Heart left ventricle (tissue), 16 donors: Measurements from ENCODE around the gene CENPP. TPM values are rescaled to one million over a fixed set of nuclear protein-coding genes. Genes with fewer than 3 reads are reported as not detected.

Source experiments
- ATAC-seq, 4 donors: fragments of 200-7000 bp; cut with Tn5 transposase; one replicate each; pipeline ENCODE4 v1.9.1; 2020 to 2022; ENCODE audit warnings: moderate library complexity in 4 of 4, mild to moderate bottlenecking in 3 of 4, moderate number of reproducible peaks in 1 of 4
- DNase-seq, 5 donors: peaks; one replicate each; pipeline ENCODE4 v3.0.0-alpha.2; 2020
- H3K27ac ChIP-seq, 12 donors: fragments of 200-600 bp; sonication (generic) in 4 of 12; one replicate each; pipeline versions ENCODE4 v1.5.0 to v1.8.0; 2016 to 2022; ENCODE audit warnings: mild to moderate bottlenecking in 2 of 12
- H3K27me3 ChIP-seq, 9 donors: fragments of 200-600 bp; sonication (generic) in 2 of 9; one replicate each; pipeline versions ENCODE4 v1.5.1 to v1.8.0; 2016 to 2022; ENCODE audit warnings: mild to moderate bottlenecking in 3 of 9
- H3K36me3 ChIP-seq, 9 donors: fragments of 200-600 bp; sonication (generic) in 2 of 9; one replicate each; pipeline versions ENCODE4 v1.5.0 to v1.8.0; 2018 to 2022; ENCODE audit warnings: mild to moderate bottlenecking in 2 of 9
- H3K4me1 ChIP-seq, 12 donors: fragments of 200-600 bp; sonication (generic) in 4 of 12; one replicate each; pipeline versions ENCODE4 v1.5.0 to v1.8.0; 2016 to 2022; ENCODE audit warnings: mild to moderate bottlenecking in 3 of 12
- H3K4me3 ChIP-seq, 12 donors: fragments of 200-600 bp; sonication (generic) in 4 of 12; one replicate each; pipeline versions ENCODE4 v1.5.0 to v1.8.0; 2017 to 2022; ENCODE audit warnings: mild to moderate bottlenecking in 9 of 12, moderate library complexity in 4 of 12
- H3K9me3 ChIP-seq, 12 donors: fragments of 200-600 bp; sonication (generic) in 4 of 12; one replicate each; pipeline versions ENCODE4 v1.5.0 to v1.8.0; 2016 to 2022; ENCODE audit warnings: mild to moderate bottlenecking in 1 of 12
- CTCF ChIP-seq, 12 donors: fragments of 200-600 bp; sonication (generic) in 4 of 12; IDR thresholded peaks; one replicate each; pipeline versions ENCODE4 v1.5.0 to v1.8.0; 2018 to 2022; ENCODE audit warnings: antibody characterized with exemption in 12 of 12, mild to moderate bottlenecking in 5 of 12
- POLR2A ChIP-seq, 2 donors: fragments of 450-650 bp; IDR thresholded peaks; one replicate each; pipeline ENCODE4 v1.6.1; 2017; ENCODE audit warnings: antibody characterized with exemption in 2 of 2, mild to moderate bottlenecking in 2 of 2, moderate library complexity in 2 of 2
- WGBS, 4 donors: extraction: QIAGEN DNeasy Blood & Tissue Kit in 2 of 4; methylation state at CpG; one replicate each; pipeline versions ENCODE4 v1.1.5 to v1.1.7; 2013 to 2018; 5-methylcytosine and 5-hydroxymethylcytosine counted together
- intact Hi-C, 10 donors: fragments of 100-400 bp; cut with DNase I; formaldehyde crosslinking; loops; one replicate each; pipeline versions ENCODE4 v1.11.1 to v1.14.2; 2022
- microRNA-seq, 4 donors: library from miRNA; unstranded; fragments of <30 nt; microRNA quantifications; one replicate each; pipeline versions ENCODE4 to v1.2.0, GENCODE V29; 2017 to 2020
- polyA plus RNA-seq, 2 donors: library from polyadenylated mRNA; stranded (reverse); fragments of 200-250 nt; gene quantifications; one replicate each; pipeline ENCODE4 v1.2.3, GENCODE V29; 2013
- total RNA-seq, 9 donors: library from RNA; depleted of rRNA in 2 of 9; stranded (reverse); fragments of >200 nt in 2 of 9; fragmentation: NEBNext Ultra II Directional in 3 of 9; extraction: Animal tissue kit (Norgen Biotek cat#: 25700) in 3 of 9; gene quantifications; one replicate each; pipeline versions ENCODE4 v1.1.0 to v1.2.4, GENCODE V29; 2016 to 2023
- donor health status: ischemic (EF 13 %, LVEDD 7.1; RV severe dilation, severe dysfunction).
- donor health status: healthy with polysubstance abuse.
- donor health status: DM: no; HTN: yes; CAD: no.
- donor health status: DM: no; HTN: no; CAD: no.
- donor health status: ischemic (EF 25% LVEDD 6.9; RV normal size, moderate dysfunction).
- donor health status: ischemic (EF 25% LVEDD 5.7; RV mildly dilated, moderate dysfunction).
- donor health status: healthy.
- donor health status: DM: yes; HTN: yes; CAD: no.
- donor health status: ischemic (EF 35%, LVEDD 5.7; RV mildly dilated, moderate dysfunction).
- donor health status: nonischemic (EF 11% LVEDD 7.7; RV severe dilation, severe dysfunction).
- donor health status: DM: yes; HTN: yes; CAD: no.
- donor health status: PGD.
- donor health status: ischemic (EF 29% LVEDD 5.4; RV normal size, mild dysfunction).
- donor health status: nonischemic (EF 23%, LVEDD 6.1; RV moderate dilation, normal function).

CENPP gene
- total and polyA plus RNA-seq, 11 donors, result 1.1 to 5.8 (median 2.4) TPM

- intact Hi-C loops, result loop anchor here in 2 of 10 donors (10.0 kb wide), 2 partner anchors 46 to 344 kb away; partner anchors contain the start of genes CENPP (in 1 of the 2) and NOL8 (in 1 of the 2)
Observed at GRCh38 chr9:92668746-92669526, 343.2 kb downstream of the CENPP start.

GRCh38 chr9:92669527-92669889 lies 343.8 kb downstream of the CENPP start:
- Histone ChIP-seq H3K36me3 (peaks cover 0 to 16% (median 6%) of the 10 kb centered on the region in 9 donors), H3K27ac (peak overlapping the region; percentile 80 to 98 (median 93)), H3K9me3 (no peaks in the 10 kb centered on the region), H3K4me1 (peaks cover 0 to 54% (median 31%) of the 10 kb centered on the region in 12 donors), H3K4me3 (peak overlapping the region; percentile 48 to 98 (median 88)), H3K27me3 (no peaks in the 10 kb centered on the region)
- 1% methylated on average over 18 to 29 of the region's 29 CpGs for WGBS, 4 donors
- TF ChIP-seq CTCF (IDR thresholded peaks at IDR 0.05), result no peak
- TF ChIP-seq POLR2A (IDR thresholded peaks at IDR 0.05), result no peak
- ATAC-seq, result peak in 3 of 4 donors; percentile 5 to 21 (median 7)
- DNase-seq, result peak in 1 of 5 donors; percentile 30
- intact Hi-C loops, result loop anchor here in 2 of 10 donors (10.0 kb wide), 2 partner anchors 45 to 345 kb away; partner anchors contain the start of genes CENPP (in 1 of the 2) and NOL8 (in 1 of the 2)

More at GRCh38 chr9:92668746-92669526, 343.2 kb downstream of the CENPP start:
- peaks cover 0 to 59% (median 35%) of the 10 kb centered on the region in 12 donors for H3K4me1 ChIP-seq
- no peaks in the 10 kb centered on the region for H3K9me3 ChIP-seq
- peaks cover 0 to 20% (median 6%) of the 10 kb centered on the region in 9 donors for H3K36me3 ChIP-seq
- H3K27me3 ChIP-seq, result no peaks in the 10 kb centered on the region
- TF ChIP-seq POLR2A (IDR thresholded peaks at IDR 0.05) (peak in 1 of 2 donors; percentile 13), CTCF (IDR thresholded peaks at IDR 0.05) (no peak)
- DNase-seq (peak in 4 of 5 donors; percentile 48 to 86 (median 61)), ATAC-seq (peak; percentile 36 to 70 (median 48))
- peak overlapping the region; percentile 48 to 98 (median 88) for H3K4me3 ChIP-seq
- H3K27ac ChIP-seq, result peak overlapping the region; percentile 80 to 98 (median 93)
- 18 to 25% (median 20%) methylated on average over 10 to 14 of the region's 14 CpGs for WGBS, 4 donors

Small RNAs within 50 kb of the gene (microRNA-seq; reads per million reads assigned to microRNA genes)
- gene MIR3651 (0 to 0.62 (median 0.13) reads per million in 4 donors), gene MIR4670 (0 to 0.90 (median 0.69) reads per million in 4 donors)

Other genes with a start within 250 kb of the CENPP start
- 10 to 100 TPM; 18.0 to 41.0 (median 22.1) TPM for gene SPTLC1, start 210.5 kb upstream of the CENPP start, total RNA-seq
- 10 to 100 TPM; 10.6 to 34.8 TPM for gene SPTLC1, start 210.5 kb upstream of the CENPP start, polyA plus RNA-seq
- 10 to 100 TPM; 44.2 to 85.3 (median 68.1) TPM for gene IARS1, start 32.3 kb upstream of the CENPP start, total RNA-seq
- 10 to 100 TPM in 1 of 2 donors, 1 to 10 TPM in 1; 9.0 to 97.5 TPM for gene IARS1, start 32.3 kb upstream of the CENPP start, polyA plus RNA-seq
- gene NOL8, start 603 bp upstream of the CENPP start, total RNA-seq, result 10 to 100 TPM in 8 of 9 donors, 1 to 10 TPM in 1; 8.1 to 25.6 (median 18.1) TPM
- gene NOL8, start 603 bp upstream of the CENPP start, polyA plus RNA-seq, result 10 to 100 TPM; 11.7 to 13.5 TPM
- 10 to 100 TPM in 5 of 9 donors, 1 to 10 TPM in 4; 2.8 to 65.4 (median 11.9) TPM for gene OGN, start 78.6 kb downstream of the CENPP start, total RNA-seq
- gene OGN, start 78.6 kb downstream of the CENPP start, polyA plus RNA-seq, result 1 to 10 TPM; 2.1 to 3.5 TPM
- 10 to 100 TPM in 1 of 9 donors, 1 to 10 TPM in 8; 2.3 to 10.2 (median 5.9) TPM for gene OMD, start 98.5 kb downstream of the CENPP start, total RNA-seq
- 1 to 10 TPM; 1.5 to 2.6 TPM for gene OMD, start 98.5 kb downstream of the CENPP start, polyA plus RNA-seq
- 10 to 100 TPM in 7 of 9 donors, 1 to 10 TPM in 2; 6.6 to 36.3 (median 18.0) TPM for gene ASPN, start 156.6 kb downstream of the CENPP start, total RNA-seq
- 1 to 10 TPM; 4.6 to 8.0 TPM for gene ASPN, start 156.6 kb downstream of the CENPP start, polyA plus RNA-seq
- gene ECM2, start 210.0 kb downstream of the CENPP start, total RNA-seq, result 10 to 100 TPM in 5 of 9 donors, 1 to 10 TPM in 4; 3.1 to 32.4 (median 10.1) TPM
- gene ECM2, start 210.0 kb downstream of the CENPP start, polyA plus RNA-seq, result 1 to 10 TPM; 1.6 to 4.4 TPM